ENCODE data around the gene ENTREP3.
A peak's percentile ranks its signal among the peaks of the same experiment; 100 is the strongest.

Gene ENTREP3

DNA sequence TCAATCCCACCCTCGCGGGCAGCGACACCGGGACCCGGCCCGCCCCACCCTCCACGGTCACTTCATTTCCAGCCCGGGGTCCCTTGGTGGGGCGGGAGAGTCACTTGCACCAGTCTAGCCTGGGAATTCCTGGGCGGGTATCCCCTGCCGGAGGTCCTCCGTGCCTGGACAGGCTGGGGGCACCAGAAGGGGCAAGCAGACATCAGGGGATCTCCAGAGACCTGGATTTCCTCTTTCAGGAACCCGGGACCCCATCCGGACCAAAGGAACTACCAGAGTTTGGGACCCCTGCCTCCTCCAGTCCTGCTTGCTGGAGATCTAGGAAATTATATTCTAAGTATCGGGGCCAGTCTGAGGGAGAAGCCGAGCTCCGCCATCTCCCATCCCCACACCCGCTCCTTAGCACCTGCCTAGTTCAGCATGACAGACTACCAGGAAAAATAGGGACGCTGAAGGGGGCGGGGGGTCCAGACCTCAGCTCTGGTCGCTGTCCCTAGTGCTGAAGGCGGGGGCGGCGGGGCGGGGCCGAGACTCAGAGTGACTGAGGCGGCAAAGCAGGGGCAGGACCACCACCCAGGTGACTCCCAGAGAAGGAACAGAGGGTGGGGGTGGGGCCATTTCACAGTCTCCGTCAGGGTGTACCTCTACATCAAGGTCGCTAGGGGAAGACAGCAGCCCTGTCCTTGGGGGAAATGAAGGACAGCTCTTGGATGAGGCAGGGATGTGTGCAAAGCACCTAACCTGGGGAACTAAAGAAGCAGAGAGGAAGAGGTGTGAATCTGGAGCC, 22.8 kb upstream of the ENTREP3 start:
- DNase-seq = peak; percentile 9

DNA sequence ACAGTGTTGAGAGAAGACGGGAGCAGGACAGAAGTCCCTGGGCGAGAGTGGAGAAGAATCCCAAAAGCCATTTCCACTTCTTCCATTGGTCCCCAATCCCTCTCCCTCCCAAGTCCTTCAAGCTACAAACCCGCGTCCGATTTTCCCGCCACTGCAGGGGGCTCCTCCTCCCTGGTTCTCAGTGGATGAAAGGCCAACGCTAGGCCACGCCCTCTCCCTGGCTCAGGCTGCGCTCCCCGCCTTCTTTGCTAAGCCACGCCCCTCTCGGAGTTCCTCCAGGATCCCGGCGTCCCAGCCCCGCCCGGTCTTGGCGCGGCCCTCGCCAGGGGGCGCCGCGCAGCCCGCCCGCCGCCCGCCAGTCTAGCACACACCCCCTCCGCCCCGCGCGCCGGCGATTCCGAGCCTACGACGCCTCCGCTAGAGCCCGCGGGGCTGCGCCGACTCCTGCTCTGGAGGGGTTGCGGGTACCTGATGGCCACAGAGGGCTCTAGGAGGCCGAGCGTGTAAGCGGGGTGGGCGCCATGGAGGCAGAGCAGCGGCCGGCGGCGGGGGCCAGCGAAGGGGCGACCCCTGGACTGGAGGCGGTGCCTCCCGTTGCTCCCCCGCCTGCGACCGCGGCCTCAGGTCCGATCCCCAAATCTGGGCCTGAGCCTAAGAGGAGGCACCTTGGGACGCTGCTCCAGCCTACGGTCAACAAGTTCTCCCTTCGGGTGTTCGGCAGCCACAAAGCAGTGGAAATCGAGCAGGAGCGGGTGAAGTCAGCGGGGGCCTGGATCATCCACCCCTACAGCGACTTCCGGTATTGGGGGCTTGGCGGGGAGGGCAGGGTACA, 22.0 kb upstream of the ENTREP3 start, which contains the start of gene HCN3:
Gene HCN3, plus strand, starts transcription at position 394 of the 832 bp plus-strand sequence. Its CDS starts 128 bp downstream, at position 522.
- DNase-seq = peak; percentile 91

DNA sequence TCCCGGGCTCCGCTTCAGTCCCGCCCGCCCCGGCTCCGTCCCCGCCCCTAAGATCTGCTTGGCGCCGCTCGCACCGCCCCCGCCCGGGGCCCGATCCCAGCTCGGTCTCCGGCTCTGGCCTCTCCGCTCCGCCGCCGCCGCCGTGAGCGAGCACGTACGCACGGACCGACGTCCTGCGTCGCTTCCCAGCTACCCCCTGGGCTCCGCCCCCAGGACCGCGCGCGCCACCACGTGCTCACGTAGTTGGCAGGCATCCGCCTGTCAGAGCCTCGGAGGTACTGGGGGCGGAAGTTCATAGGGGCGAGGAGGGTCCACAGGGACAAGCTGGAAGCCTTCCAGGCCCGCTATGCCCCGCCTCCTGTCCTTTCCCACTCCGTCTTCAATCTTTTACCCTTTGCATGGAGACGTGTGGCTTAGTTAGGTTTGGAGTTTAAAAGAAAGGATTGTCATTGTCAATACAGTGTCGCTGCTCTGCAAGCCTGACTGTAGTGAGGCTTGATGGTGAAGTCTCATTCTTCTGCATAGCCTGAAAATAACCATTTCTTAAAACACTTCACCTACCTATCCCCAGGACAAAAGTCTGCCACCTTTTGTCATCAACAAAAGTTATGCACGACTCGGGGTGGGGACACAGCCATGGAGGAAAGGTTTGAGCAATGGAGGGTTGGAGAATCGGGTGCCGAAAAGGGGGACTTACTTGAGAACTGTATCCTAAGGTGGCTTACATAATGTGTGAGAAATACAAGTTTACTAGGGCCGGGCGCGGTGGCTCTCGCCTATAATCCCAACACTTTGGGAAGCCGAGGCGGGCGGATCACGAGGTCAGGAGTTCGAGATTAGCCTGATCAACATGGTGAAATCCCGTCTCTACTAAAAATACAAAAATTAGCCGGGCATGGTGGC, 18.3 kb upstream of the ENTREP3 start, which contains the start of gene CLK2:
Gene CLK2, minus strand, starts transcription at position 162 of the 903 bp plus-strand sequence. CDS start 2,527 bp downstream, outside the sequence.
- DNase-seq = peak; percentile 85

DNA sequence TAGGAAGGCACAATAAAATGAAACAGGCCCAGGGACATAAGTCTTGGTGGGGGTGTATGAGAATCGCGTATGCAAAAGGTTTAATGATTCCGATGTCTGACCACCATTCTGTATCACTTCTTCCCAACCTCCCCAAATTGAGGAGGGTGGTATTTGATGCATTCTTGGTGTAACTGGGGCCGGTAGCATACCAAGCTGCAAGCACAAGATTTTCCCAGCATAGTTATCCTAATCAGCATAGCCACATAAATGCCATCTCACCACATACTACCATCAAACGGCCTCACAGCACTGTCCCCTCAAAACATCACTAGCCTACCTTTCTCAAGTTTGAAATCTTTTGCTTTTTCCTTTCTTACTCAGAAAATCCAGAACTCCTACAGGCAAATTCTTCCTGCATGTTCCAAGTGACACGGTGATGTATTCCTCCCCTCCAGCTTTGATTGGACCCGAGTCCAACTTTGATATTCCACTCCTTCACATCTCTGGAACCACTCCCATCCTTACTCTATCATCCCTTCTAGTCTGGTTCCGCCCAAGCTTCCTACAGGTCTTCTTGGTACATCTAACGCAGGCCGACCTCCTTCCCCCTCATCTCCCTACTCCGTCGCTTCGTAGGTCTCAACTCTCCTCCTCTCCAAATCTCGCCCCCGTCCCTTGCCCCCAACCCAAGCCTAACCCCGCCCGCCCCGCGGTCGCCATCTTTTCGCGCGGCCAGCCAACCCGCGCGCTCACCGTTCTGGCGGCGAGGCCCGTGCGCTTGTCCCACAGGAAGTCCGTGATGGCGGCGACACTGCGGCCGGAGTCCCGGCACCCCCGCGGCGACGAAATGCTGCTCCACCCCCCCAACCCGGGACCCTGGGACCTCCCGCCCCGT, 17.4 kb upstream of the ENTREP3 start:
- DNase-seq = no peak

DNA sequence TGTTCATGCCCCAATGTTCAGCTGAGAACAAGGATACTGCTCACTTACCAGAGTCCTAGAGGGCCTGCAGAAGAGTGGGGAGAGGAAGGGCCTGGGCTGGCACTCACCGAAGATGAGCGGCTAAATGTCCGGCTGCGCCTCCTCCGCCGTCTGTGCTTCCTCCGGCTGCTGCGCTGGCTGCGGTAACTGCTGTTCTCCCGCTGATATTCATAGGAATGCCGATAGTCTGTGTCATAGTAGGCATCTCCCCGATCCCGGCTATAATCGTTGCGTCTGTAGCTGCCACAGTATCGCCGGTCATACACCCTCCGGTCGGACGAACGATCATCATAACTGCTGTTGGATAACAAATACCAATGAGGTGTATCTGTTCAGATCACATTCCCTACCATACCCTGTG, 14.1 kb upstream of the ENTREP3 start:
- no peak for DNase-seq

DNA sequence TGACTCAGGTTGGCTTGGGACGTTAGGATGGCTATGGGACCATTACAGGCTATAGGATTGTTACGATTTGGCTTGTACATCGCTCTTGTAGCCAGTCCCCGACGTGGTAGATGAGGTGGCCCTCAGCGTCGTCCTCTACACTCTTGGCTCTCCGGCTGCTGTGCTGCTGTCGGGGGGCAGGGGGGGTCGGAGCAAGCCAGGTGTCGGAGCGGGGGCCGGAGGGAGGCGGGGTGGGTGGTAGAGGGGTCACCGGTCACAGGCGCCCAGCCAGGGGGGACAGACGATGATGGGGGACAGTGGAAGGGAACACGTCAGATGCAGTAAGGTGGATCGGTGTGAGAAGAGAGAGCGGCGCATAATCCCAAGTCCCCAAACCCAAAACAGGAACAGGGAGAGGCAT, 13.3 kb upstream of the ENTREP3 start:
- no peak for DNase-seq

DNA sequence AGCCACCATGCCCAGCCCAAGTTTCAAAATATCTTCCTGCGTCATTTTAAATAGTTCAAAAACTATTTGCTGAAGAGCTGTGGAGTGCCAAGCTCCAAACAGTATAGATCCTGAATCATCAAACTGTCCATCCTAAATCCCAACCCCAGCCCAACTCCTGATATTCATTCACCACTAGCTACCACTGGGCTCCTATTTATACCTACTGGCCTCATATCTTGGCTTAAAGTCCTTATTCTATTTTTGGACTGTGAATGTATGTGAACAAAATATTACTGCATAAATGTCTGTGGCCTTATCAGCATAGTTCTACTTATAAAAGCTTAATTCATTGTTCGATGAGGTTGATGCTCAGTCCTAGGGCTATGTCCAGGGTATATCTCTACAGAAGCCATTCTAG, 12.1 kb upstream of the ENTREP3 start:
- no peak for DNase-seq

DNA sequence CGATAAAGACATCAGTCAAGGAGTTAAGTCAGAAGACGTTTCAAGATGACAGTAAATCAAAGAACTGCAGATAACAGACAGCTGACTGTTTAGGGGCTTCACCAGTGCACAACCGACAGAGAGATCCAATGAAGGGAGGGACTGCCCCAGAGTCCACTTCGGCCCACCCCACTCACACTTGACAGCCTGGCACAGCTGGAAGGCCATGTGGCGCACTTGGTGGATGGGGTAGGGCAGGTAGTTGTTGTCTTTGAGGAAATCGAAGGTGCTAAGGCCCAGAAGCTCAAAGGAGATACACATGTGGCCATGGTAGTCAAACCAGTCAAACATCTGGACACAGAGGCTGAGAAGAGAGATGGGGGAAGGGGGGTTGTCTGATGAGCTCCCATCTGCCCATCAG, 11.3 kb upstream of the ENTREP3 start:
- no peak for DNase-seq

GRCh38 chr1:155263067-155263466, 7.8 kb upstream of the ENTREP3 start:
- no peak for DNase-seq

- DNase-seq = peak; percentile 97
These were observed 6.8 kb upstream of the ENTREP3 start, which contains the start of gene SCAMP3 for GRCh38 chr1:155261852-155262673. Gene SCAMP3, minus strand, starts transcription at chr1:155262360. Its CDS starts 209 bp downstream, at chr1:155262151.

DNA sequence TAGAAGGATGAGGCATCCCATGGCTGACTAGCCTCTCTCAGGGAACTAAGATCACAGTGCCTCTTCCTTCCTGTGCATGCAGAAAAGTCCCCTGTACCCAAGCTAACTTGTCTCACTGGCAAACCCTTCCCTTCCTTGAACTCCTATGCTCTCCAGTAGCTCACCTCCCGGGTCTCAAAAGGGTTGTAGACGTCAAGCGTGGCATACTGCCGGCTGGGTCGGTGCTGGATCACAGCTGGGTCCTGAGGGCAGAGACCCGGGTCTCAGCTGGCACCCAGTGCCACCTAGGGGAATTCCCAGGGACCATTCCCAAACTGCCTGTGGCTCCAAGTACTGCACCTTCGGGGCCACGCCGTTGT, 6.2 kb upstream of the ENTREP3 start:
- no peak for DNase-seq

- DNase-seq = no peak
These were observed 5.0 kb upstream of the ENTREP3 start for GRCh38 chr1:155260276-155260675.

DNA sequence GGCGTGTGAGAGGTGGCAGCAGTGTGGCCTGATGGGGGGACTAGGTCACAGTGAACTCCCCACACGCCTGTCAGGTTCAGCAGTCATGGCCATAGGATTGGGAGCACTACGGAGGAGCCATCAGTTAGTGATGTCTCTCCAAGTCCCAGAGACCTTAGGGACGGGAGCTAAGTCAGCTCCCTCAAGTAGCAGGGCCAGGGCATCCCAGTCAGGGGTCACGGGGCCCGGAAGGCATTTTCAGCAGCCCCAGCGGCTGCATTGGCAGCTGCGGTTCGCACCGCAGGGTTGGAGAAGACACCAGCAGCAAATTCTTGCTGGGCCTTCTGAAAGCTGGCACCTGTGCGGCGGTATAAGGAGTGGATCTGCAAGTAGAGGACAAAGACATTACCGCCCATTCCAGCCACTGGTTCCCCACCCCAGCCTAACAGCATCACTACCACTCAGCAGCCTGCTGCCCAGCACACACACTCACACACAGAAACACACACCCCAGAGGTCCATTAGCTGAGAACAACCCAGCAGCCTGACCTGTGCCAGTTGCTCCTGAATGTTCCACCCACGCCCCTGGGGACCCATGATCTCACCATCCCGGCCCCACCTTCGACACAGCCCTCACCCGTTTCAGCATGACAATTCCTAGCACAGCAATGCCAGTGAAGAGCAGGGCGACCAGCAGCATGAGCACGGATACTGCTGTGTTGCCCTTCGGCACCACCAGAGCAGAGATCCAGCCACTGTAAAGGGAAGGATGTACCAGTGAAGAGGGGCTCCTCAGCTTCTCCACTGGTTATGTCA, 972 bp upstream of the ENTREP3 start:
- no peak for DNase-seq

DNA sequence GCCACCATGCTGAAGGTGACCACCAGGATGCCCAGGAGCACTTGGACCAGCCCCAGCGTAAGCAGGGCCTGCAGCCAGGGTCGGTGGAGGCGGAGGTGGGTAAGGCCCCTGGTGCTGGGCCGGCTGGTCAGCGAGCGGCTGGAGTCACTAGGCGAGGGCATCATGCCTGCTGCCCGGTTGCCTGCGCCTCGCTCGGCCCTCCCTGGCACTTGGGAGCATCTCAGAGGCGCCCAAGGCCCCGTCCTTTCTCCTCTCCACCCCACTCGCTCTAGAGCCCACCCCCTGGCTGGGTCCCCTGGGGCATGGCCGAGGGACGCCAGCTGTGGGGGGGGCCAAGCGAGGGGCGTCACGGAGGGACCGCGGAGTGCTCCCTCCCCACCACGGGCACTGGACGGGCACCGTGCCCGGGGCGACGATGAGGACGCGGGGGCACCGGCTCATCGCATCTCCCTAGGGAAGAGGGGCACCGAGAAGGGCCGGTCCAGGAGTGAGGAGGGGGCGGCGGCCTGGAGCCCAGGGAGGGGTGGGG, 505 bp downstream of the ENTREP3 start:
- DNase-seq = no peak

DNA sequence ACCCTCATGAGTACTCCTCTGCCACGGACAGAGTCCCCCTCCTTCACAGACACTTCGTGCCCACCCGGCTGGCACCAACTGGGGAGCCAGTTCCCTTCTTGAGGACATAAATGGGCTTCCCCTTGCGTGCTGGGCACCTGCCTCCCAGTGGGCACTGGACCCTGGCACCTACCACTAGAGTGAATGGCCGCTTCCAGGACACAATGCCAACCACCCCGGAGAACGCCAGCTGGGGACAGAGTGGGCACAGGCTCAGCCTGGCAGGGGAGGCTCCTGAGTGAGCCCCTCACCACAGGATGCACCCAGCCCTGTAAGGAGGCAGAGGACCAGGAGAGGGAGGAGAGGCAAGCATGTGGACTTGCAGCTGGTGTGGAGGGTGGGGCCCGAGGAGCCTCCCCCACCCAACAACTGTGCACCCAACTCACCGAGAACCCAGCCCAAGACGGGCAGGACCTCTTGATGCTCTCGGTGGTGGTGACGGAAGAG, 1.0 kb downstream of the ENTREP3 start:
- DNase-seq = no peak

DNA sequence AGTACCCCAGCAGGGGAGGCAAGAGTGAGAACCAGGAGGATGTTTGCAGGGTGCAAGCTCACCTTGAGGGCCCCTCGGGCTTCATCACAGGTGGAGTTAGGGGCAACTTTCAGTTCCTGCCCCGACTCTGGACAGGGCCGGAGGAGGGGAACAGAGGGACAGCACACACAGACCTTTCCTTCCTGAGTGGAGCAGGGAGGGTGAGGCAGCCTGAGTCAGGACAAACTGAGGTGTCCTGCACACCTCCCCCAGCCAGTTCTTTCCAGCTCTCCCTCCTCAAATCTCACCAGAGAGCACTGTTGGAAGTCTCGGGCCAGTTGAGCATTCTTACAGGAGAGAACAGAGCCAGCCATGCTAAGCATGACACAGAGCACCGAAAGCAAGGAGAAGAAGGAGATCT, 1.5 kb downstream of the ENTREP3 start:
- DNase-seq = no peak

DNA sequence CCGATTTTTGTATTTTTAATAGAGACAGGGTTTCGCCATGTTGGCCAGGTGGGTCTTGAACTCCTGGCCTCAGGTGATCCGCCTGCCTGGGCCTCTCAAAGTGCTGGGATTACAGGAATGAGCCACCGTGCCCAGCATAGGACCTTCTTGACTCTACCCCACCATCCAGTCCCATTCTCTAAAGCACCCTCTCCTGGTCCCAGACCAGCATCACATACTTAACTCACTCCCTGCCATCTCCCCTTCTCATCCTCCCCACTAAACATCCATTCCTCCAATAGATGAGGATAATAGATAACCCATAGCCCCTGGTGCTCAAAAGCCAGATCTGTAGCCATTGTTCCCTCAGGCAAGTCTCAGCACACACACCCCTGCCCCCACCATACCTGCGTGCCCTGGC, 2.1 kb downstream of the ENTREP3 start:
- DNase-seq = no peak

GRCh38 chr1:155251566-155251965, 3.7 kb downstream of the ENTREP3 start:
- no peak for DNase-seq

DNA sequence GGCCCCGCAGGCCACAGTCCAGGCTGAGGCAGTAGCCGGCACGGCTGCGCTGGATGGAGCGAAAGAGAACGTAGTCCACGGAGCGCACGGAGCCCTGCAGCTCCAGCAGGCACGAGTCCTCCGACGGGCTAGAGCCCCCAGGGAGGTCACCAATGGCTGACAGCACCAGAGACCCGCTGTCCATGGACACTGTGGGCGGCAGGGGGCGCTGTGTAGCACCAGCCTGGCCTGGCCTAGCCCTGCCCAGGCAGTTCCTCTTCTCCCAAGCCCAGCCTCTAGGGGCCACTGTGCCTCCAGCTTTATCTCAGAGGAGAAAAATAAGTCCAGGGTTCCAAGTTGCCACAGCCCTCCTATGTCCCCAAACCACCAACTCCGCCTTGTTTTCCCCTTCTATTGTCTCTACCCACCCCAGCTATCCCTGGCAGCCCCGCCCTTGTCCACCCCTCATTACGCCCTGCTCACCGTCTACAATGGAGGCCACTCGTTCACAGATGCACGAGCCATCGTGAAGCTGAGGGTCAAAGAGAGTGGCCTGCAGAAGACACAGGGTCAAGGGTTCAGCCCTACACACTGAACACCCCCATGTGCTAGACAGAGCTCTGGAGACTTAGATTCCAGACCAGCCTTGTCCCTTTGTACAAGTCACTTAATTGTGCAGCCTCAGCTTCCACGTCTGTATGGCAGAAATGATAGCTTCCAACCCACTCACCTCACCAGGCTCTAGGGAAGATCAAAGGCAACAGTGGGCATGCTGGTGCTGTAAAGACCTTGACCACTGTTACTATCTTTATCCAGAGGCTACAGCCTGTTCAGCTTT, 4.4 kb downstream of the ENTREP3 start:
- DNase-seq = peak; percentile 69
